Kidney tubule cell (primary cell): ENCODE measurements around the gene WIPF1.
A peak's percentile ranks its signal among the peaks of the same experiment; 100 is the strongest.

Experiments used
- DNase-seq: peaks from one replicate; pipeline ENCODE4 v3.0.0-alpha.2; 2018; ENCODE audit warnings: low spot score

WIPF1 gene

GRCh38 chr2:174595116-174595809 is 2.3 kb downstream of the WIPF1 start:
- DNase-seq, result no peak

GRCh38 chr2:174594456-174594855 is 3.1 kb downstream of the WIPF1 start:
- no peak for DNase-seq

- peak; percentile 39 for DNase-seq
Observed at GRCh38 chr2:174593574-174594203, 3.9 kb downstream of the WIPF1 start.

GRCh38 chr2:174593041-174593440 is 4.6 kb downstream of the WIPF1 start:
- no peak for DNase-seq

- DNase-seq, result no peak
Observed at GRCh38 chr2:174591740-174592139, 5.9 kb downstream of the WIPF1 start.

GRCh38 chr2:174590928-174591648 is 6.5 kb downstream of the WIPF1 start:
- DNase-seq, result no peak

GRCh38 chr2:174590346-174590745 is 7.3 kb downstream of the WIPF1 start:
- no peak for DNase-seq

- DNase-seq, result no peak
Observed at GRCh38 chr2:174589334-174589733, 8.3 kb downstream of the WIPF1 start.

GRCh38 chr2:174588463-174588862 is 9.1 kb downstream of the WIPF1 start:
- peak; percentile 35 for DNase-seq

- peak; percentile 39 for DNase-seq
Observed at GRCh38 chr2:174587579-174587978, 10.0 kb downstream of the WIPF1 start.

- no peak for DNase-seq
Observed at GRCh38 chr2:174586418-174587295, 10.9 kb downstream of the WIPF1 start.

- no peak for DNase-seq
Observed at GRCh38 chr2:174585657-174586252, 11.8 kb downstream of the WIPF1 start.

- DNase-seq, result no peak
Observed at GRCh38 chr2:174585146-174585545, 12.5 kb downstream of the WIPF1 start.

- no peak for DNase-seq
Observed at GRCh38 chr2:174581491-174581890, 16.1 kb downstream of the WIPF1 start.

GRCh38 chr2:174580951-174581350 is 16.7 kb downstream of the WIPF1 start:
- DNase-seq, result no peak

- DNase-seq, result peak; percentile 48
Observed at GRCh38 chr2:174577967-174578589, 19.5 kb downstream of the WIPF1 start.

GRCh38 chr2:174575124-174575776 is 22.4 kb downstream of the WIPF1 start:
- no peak for DNase-seq

GRCh38 chr2:174574657-174575056 is 22.9 kb downstream of the WIPF1 start:
- no peak for DNase-seq

- DNase-seq, result no peak
Observed at GRCh38 chr2:174573621-174574081, 24.0 kb downstream of the WIPF1 start.

- DNase-seq, result no peak
Observed at GRCh38 chr2:174572556-174572955, 25.0 kb downstream of the WIPF1 start.
